NCI-H2227 (cell line): ENCODE measurements around the gene ENTPD2.
"Not testable (repeated sequence)": the region's sequence is repeated elsewhere in the genome, so short reads cannot be mapped to it uniquely, and the experiment has no call there.

Source experiments
- DNase-seq: peaks from one replicate; lab custom pipeline; 2025; ENCODE audit not compliant: unreplicated experiment; lab: John Stamatoyannopoulos, UW

Gene ENTPD2

GRCh38 chr9:137004285-137004684 is 49.6 kb downstream of the ENTPD2 start:
- not testable (repeated sequence) for DNase-seq

- DNase-seq = no peak
Measured at GRCh38 chr9:137002646-137003041, 51.2 kb downstream of the ENTPD2 start.

- DNase-seq = no peak
Measured at GRCh38 chr9:137001857-137002645, 51.8 kb downstream of the ENTPD2 start.

- DNase-seq = no peak
Measured at GRCh38 chr9:137000177-137000930, 53.5 kb downstream of the ENTPD2 start.
